ENCODE data around the gene DPM3. TPM values are rescaled to one million over a fixed set of nuclear protein-coding genes. Genes with fewer than 3 reads are reported as not detected.

DPM3 gene
- total and polyA plus RNA-seq, 2 of the 13 experiments (the other 11 are each of a cell fraction or from before 2014, with no cell fraction given), result 23.2 to 53.4 TPM

DNA sequence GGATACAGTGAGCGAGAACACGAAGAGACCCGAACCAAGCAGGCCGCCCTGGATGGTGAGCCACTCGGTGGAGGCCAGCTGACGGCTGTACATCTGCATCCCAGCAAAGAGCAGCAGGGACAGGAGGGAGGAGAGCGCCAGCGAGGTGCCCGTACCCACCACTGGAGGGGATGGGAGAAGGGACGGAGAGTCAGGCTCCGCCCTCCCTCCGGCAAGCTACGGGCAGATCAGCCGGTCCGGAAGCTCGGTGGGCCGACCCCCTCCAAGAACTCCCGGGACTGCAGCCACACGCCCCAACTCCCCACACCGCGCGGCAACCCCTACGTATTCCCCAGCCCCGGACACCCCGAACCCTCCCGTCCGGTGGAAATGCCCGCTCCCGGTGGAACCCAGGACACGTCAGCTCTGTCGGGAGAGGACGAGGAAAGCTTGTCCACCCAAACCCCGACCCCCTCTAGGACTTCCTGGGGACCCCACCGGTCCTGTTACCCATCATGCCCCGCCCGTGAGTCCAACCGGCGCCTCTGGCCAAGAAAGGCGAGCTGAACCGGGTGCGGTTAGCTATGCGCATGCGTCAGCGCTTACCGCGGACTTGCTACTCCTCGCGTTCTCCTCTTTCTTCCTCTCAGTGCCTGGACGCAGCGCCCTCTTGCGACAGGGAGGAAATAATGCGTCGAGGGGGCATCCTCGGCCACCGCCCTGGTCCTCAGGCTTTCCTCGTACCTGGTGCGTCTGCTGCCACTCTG is 32.6 kb upstream of the DPM3 start, which contains the start of gene KRTCAP2 (continued):
- no peak for TF ChIP-seq BRF2 (CRISPR knock-in tag; IDR thresholded peaks at IDR 0.05)
- TF ChIP-seq RBAK (CRISPR knock-in tag; IDR thresholded peaks at IDR 0.05), result no peak
- no peak for TF ChIP-seq ZNF850 (CRISPR knock-in tag; conservative IDR thresholded peaks at IDR 0.05)
- no peak for TF ChIP-seq EHMT2 (IDR thresholded peaks at IDR 0.05; ENCODE audit: borderline replicate concordance, low read depth, low read length)
- TF ChIP-seq DMAP1 (CRISPR knock-in tag; IDR thresholded peaks at IDR 0.05), result peak; percentile 74; the same call in 1 of the 2 replicates
- no peak for TF ChIP-seq ZNF746 (CRISPR knock-in tag; IDR thresholded peaks at IDR 0.05)
- TF ChIP-seq ZNF276 (CRISPR knock-in tag; IDR thresholded peaks at IDR 0.05; ENCODE audit: low read depth), result no peak
- peak; percentile 49 for TF ChIP-seq NCOA2 (CRISPR knock-in tag; IDR thresholded peaks at IDR 0.05)
- no peak for TF ChIP-seq ZNF609 (CRISPR knock-in tag; IDR thresholded peaks at IDR 0.05; ENCODE audit: borderline replicate concordance)
- TF ChIP-seq ZNF501 (CRISPR knock-in tag; IDR thresholded peaks at IDR 0.05), result peak; percentile 91
- TF ChIP-seq ZBTB43 (CRISPR knock-in tag; conservative IDR thresholded peaks at IDR 0.05), result 0 out of 2 replicates have a peak, but pooled peaks have one; percentile 62
- peak; percentile 81; the same call in 1 of the 2 replicates for TF ChIP-seq ATF2 (CRISPR knock-in tag; IDR thresholded peaks at IDR 0.05)
- TF ChIP-seq SRF (IDR thresholded peaks at IDR 0.05; ENCODE audit: low read depth, low read length), result peak; percentile 74; the same call in 1 of the 2 replicates
- TF ChIP-seq TP53 (CRISPR knock-in tag; conservative IDR thresholded peaks at IDR 0.05), result 0 out of 2 replicates have a peak, but pooled peaks have one; percentile 46
- peak; percentile 45 for TF ChIP-seq PTBP1 (IDR thresholded peaks at IDR 0.05; ENCODE audit: low read depth, low read length, poor library complexity, severe bottlenecking)
- peak; percentile 49 for TF ChIP-seq KDM4B (CRISPR knock-in tag; IDR thresholded peaks at IDR 0.05)
- TF ChIP-seq, protein P1, sequence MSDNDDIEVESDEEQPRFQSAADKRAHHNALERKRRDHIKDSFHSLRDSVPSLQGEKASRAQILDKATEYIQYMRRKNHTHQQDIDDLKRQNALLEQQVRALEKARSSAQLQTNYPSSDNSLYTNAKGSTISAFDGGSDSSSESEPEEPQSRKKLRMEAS (IDR thresholded peaks at IDR 0.05), result peak; percentile 69
- peak; percentile 51 for TF ChIP-seq MLX (CRISPR knock-in tag; IDR thresholded peaks at IDR 0.05)
